Measurements from ENCODE around the gene FLNC. TPM values are rescaled to one million over a fixed set of nuclear protein-coding genes. Genes with fewer than 3 reads are reported as not detected.
A peak's percentile ranks its signal among the peaks of the same experiment; 100 is the strongest.

FLNC gene
- total and polyA plus RNA-seq, 9 of the 15 experiments (the other 6 are each of a cell fraction or from before 2014, with no cell fraction given): 0.90 to 155 (median 28.8) TPM

DNA sequence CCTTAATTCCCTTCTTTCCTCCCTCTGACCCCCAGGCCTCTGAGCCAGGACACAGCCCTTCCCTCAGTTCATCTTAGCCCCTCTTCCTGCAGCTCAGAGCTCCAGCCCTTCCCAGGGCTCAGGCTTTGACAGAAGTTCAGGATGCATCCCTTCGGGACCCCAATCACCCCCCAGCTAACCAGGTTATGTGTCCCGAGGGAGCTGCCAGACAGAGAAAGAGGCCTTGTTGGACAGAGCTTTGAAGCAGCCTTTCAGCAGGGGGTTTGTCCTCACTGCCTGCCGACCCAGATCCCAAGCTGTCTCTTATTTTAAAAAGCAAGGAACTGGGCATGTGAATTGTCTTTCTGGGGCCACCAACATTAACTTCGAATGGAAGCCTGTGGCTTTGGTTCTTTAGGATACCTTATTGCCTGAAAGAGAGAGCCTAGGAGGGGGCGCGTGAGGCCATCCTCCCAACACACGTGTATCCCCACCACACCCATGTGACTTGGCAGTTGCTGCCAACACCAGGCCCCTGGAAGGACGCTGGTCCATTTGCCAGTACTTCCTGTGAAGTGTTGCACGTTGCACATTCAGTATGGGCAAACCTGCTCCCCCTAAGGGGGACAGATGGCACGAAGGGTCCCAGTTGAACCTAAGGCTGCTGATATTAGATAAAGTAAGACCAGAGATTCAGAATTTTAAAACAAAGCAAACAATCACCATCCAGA lies 37.6 kb upstream of the FLNC start (continued):
- TF ChIP-seq, protein P1, sequence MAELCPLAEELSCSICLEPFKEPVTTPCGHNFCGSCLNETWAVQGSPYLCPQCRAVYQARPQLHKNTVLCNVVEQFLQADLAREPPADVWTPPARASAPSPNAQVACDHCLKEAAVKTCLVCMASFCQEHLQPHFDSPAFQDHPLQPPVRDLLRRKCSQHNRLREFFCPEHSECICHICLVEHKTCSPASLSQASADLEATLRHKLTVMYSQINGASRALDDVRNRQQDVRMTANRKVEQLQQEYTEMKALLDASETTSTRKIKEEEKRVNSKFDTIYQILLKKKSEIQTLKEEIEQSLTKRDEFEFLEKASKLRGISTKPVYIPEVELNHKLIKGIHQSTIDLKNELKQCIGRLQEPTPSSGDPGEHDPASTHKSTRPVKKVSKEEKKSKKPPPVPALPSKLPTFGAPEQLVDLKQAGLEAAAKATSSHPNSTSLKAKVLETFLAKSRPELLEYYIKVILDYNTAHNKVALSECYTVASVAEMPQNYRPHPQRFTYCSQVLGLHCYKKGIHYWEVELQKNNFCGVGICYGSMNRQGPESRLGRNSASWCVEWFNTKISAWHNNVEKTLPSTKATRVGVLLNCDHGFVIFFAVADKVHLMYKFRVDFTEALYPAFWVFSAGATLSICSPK (IDR thresholded peaks at IDR 0.05; ENCODE audit: borderline replicate concordance): no peak
- TF ChIP-seq, protein P2, sequence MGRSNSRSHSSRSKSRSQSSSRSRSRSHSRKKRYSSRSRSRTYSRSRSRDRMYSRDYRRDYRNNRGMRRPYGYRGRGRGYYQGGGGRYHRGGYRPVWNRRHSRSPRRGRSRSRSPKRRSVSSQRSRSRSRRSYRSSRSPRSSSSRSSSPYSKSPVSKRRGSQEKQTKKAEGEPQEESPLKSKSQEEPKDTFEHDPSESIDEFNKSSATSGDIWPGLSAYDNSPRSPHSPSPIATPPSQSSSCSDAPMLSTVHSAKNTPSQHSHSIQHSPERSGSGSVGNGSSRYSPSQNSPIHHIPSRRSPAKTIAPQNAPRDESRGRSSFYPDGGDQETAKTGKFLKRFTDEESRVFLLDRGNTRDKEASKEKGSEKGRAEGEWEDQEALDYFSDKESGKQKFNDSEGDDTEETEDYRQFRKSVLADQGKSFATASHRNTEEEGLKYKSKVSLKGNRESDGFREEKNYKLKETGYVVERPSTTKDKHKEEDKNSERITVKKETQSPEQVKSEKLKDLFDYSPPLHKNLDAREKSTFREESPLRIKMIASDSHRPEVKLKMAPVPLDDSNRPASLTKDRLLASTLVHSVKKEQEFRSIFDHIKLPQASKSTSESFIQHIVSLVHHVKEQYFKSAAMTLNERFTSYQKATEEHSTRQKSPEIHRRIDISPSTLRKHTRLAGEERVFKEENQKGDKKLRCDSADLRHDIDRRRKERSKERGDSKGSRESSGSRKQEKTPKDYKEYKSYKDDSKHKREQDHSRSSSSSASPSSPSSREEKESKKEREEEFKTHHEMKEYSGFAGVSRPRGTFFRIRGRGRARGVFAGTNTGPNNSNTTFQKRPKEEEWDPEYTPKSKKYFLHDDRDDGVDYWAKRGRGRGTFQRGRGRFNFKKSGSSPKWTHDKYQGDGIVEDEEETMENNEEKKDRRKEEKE (IDR thresholded peaks at IDR 0.05; ENCODE audit: borderline replicate concordance in 1 of 2, control insufficient read depth in 1 of 2, low read depth in 2 of 2, low read length in 1 of 2): no peak
- TF ChIP-seq MAFK (IDR thresholded peaks at IDR 0.05; ENCODE audit: low read length) (0 out of 2 replicates have a peak, but pooled peaks have one; percentile 11), HDAC8 (tag; IDR thresholded peaks at IDR 0.05) (no peak), KLF13 (tag; IDR thresholded peaks at IDR 0.05; ENCODE audit: borderline replicate concordance, low read depth) (peak; percentile 64; the same call in 1 of the 2 replicates), SIN3A (IDR thresholded peaks at IDR 0.05; ENCODE audit: borderline replicate concordance in 2 of 2, control insufficient read depth in 1 of 2, low read depth in 2 of 2, low read length in 2 of 2) (no peak), ZBTB17 (CRISPR knock-in tag; IDR thresholded peaks at IDR 0.05) (peak; percentile 82; the same call in 1 of the 2 replicates), ZNF23 (CRISPR knock-in tag; IDR thresholded peaks at IDR 0.05) (no peak), RBM39 (optimal IDR thresholded peaks at IDR 0.05; ENCODE audit: low read depth, low read length) (peak; percentile 19), RBM34 (IDR thresholded peaks at IDR 0.05; ENCODE audit: borderline replicate concordance, insufficient read depth, low read length) (no peak), ZNF384 (IDR thresholded peaks at IDR 0.05; ENCODE audit: low read depth, low read length) (0 out of 2 replicates have a peak, but pooled peaks have one; percentile 7)
- TF ChIP-seq, protein P3, sequence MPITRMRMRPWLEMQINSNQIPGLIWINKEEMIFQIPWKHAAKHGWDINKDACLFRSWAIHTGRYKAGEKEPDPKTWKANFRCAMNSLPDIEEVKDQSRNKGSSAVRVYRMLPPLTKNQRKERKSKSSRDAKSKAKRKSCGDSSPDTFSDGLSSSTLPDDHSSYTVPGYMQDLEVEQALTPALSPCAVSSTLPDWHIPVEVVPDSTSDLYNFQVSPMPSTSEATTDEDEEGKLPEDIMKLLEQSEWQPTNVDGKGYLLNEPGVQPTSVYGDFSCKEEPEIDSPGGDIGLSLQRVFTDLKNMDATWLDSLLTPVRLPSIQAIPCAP (CRISPR knock-in tag; IDR thresholded peaks at IDR 0.05; ENCODE audit: borderline replicate concordance): no peak
- TF ChIP-seq, protein P4, sequence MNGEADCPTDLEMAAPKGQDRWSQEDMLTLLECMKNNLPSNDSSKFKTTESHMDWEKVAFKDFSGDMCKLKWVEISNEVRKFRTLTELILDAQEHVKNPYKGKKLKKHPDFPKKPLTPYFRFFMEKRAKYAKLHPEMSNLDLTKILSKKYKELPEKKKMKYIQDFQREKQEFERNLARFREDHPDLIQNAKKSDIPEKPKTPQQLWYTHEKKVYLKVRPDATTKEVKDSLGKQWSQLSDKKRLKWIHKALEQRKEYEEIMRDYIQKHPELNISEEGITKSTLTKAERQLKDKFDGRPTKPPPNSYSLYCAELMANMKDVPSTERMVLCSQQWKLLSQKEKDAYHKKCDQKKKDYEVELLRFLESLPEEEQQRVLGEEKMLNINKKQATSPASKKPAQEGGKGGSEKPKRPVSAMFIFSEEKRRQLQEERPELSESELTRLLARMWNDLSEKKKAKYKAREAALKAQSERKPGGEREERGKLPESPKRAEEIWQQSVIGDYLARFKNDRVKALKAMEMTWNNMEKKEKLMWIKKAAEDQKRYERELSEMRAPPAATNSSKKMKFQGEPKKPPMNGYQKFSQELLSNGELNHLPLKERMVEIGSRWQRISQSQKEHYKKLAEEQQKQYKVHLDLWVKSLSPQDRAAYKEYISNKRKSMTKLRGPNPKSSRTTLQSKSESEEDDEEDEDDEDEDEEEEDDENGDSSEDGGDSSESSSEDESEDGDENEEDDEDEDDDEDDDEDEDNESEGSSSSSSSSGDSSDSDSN (IDR thresholded peaks at IDR 0.05; ENCODE audit: borderline replicate concordance in 1 of 2, low read depth in 2 of 2, low read length in 2 of 2): no peak
- TF ChIP-seq, protein P5, sequence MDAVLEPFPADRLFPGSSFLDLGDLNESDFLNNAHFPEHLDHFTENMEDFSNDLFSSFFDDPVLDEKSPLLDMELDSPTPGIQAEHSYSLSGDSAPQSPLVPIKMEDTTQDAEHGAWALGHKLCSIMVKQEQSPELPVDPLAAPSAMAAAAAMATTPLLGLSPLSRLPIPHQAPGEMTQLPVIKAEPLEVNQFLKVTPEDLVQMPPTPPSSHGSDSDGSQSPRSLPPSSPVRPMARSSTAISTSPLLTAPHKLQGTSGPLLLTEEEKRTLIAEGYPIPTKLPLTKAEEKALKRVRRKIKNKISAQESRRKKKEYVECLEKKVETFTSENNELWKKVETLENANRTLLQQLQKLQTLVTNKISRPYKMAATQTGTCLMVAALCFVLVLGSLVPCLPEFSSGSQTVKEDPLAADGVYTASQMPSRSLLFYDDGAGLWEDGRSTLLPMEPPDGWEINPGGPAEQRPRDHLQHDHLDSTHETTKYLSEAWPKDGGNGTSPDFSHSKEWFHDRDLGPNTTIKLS (IDR thresholded peaks at IDR 0.05; ENCODE audit: borderline replicate concordance, low read depth): peak; percentile 54; the same call in 1 of the 2 replicates
